NT2/D1 (cell line): ENCODE measurements around the gene PTPN13.

Experiments
- SUZ12 ChIP-seq: IDR thresholded peaks from 2 replicates; pipeline ENCODE4 v1.6.1; 2011; ENCODE audit not compliant: insufficient read length, insufficient read depth; ENCODE audit errors: extremely low read depth
- YY1 ChIP-seq: IDR thresholded peaks from 2 replicates; pipeline ENCODE4 v1.6.1; 2011; ENCODE audit not compliant: insufficient read length, insufficient read depth
- ZNF274 ChIP-seq: IDR thresholded peaks from 2 replicates; pipeline ENCODE4 v1.6.1; 2011; ENCODE audit warnings: mild to moderate bottlenecking, low read depth, low read length

DNA sequence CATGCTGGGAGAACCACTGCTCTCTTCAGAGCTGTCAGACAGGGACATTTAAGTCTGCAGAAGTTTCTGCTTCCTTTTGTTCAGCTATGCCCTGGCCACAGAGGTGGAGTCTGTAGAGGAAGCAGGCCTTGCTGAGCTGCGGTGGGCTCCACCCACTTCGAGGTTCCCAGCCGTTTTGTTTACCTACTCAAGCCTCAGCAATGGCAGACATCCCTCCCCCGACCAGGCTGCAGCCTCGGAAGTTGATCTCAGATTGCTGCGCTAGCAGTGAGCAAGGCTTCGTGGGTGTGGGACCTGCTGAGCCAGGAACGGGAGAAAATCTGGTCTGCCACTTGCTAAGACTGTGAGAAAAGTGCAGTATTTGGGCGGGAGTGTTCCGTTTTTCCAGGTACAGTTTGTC is 136.2 kb downstream of the PTPN13 start:
- TF ChIP-seq SUZ12 = no peak
- TF ChIP-seq YY1 = no peak
- TF ChIP-seq ZNF274 = no peak
